ENCODE measurements around the gene GALNT18. TPM values are rescaled to one million over a fixed set of nuclear protein-coding genes. Genes with fewer than 3 reads are reported as not detected.

GALNT18 gene
- total and polyA plus RNA-seq, 4 donors: 9.8 to 20.1 (median 12.8) TPM

- no peak for DNase-seq (ENCODE audit: low read depth in 4 of 6, low spot score in 6 of 6)
- Histone ChIP-seq H3K36me3 (ENCODE audit: control insufficient read depth, insufficient read depth, low read length) (no peaks in the 10 kb centered on the region), H3K4me3 (ENCODE audit: low read depth, low read length) (no peak overlapping the region), H3K4me1 (ENCODE audit: control insufficient read depth, insufficient read depth, low read length) (peaks cover 2% of the 10 kb centered on the region), H3K27ac (ENCODE audit: low read depth, low read length) (no peak overlapping the region), H3K27me3 (ENCODE audit: control insufficient read depth, insufficient read depth, low read length) (no peaks in the 10 kb centered on the region), H3K9me3 (ENCODE audit: control insufficient read depth, insufficient read depth, low read length) (no peaks in the 10 kb centered on the region)
- 89% methylated on average over 3 of the region's 4 CpGs for WGBS (ENCODE audit: insufficient coverage)
These were observed 302.8 kb downstream of the GALNT18 start for GRCh38 chr11:11318961-11319360.

- Histone ChIP-seq H3K27ac (ENCODE audit: low read depth, low read length) (no peak overlapping the region), H3K9me3 (ENCODE audit: control insufficient read depth, insufficient read depth, low read length) (no peaks in the 10 kb centered on the region), H3K36me3 (ENCODE audit: control insufficient read depth, insufficient read depth, low read length) (no peaks in the 10 kb centered on the region), H3K4me1 (ENCODE audit: control insufficient read depth, insufficient read depth, low read length) (peaks cover 3% of the 10 kb centered on the region), H3K4me3 (ENCODE audit: low read depth, low read length) (no peak overlapping the region), H3K27me3 (ENCODE audit: control insufficient read depth, insufficient read depth, low read length) (no peaks in the 10 kb centered on the region)
- DNase-seq (ENCODE audit: low read depth in 4 of 6, low spot score in 6 of 6): no peak
- 98% methylated on average over 5 of the region's 7 CpGs for WGBS (ENCODE audit: insufficient coverage)
These were observed 303.3 kb downstream of the GALNT18 start for GRCh38 chr11:11318461-11318860.

GRCh38 chr11:11316651-11317230 lies 305.1 kb downstream of the GALNT18 start:
- DNase-seq (ENCODE audit: low read depth in 4 of 6, low spot score in 6 of 6): no peak

GRCh38 chr11:11313902-11314692 lies 307.7 kb downstream of the GALNT18 start:
- H3K4me3 ChIP-seq (ENCODE audit: low read depth, low read length): no peak overlapping the region
- peaks cover 3% of the 10 kb centered on the region for H3K4me1 ChIP-seq (ENCODE audit: control insufficient read depth, insufficient read depth, low read length)
- H3K27ac ChIP-seq (ENCODE audit: low read depth, low read length): no peak overlapping the region
- no peaks in the 10 kb centered on the region for H3K27me3 ChIP-seq (ENCODE audit: control insufficient read depth, insufficient read depth, low read length)
- DNase-seq (ENCODE audit: low read depth in 4 of 6, low spot score in 6 of 6): no peak
- WGBS (ENCODE audit: insufficient coverage): 51% methylated on average over 3 of the region's 6 CpGs
- H3K36me3 ChIP-seq (ENCODE audit: control insufficient read depth, insufficient read depth, low read length): no peaks in the 10 kb centered on the region
- H3K9me3 ChIP-seq (ENCODE audit: control insufficient read depth, insufficient read depth, low read length): no peaks in the 10 kb centered on the region

More at GRCh38 chr11:11316651-11317230, 305.1 kb downstream of the GALNT18 start:
- WGBS (ENCODE audit: insufficient coverage): no CpG with 5 or more reads among the region's 3 CpGs
- Histone ChIP-seq H3K9me3 (ENCODE audit: control insufficient read depth, insufficient read depth, low read length) (no peaks in the 10 kb centered on the region), H3K4me1 (ENCODE audit: control insufficient read depth, insufficient read depth, low read length) (peaks cover 3% of the 10 kb centered on the region), H3K27ac (ENCODE audit: low read depth, low read length) (no peak overlapping the region), H3K4me3 (ENCODE audit: low read depth, low read length) (no peak overlapping the region), H3K27me3 (ENCODE audit: control insufficient read depth, insufficient read depth, low read length) (no peaks in the 10 kb centered on the region), H3K36me3 (ENCODE audit: control insufficient read depth, insufficient read depth, low read length) (no peaks in the 10 kb centered on the region)

- H3K9me3 ChIP-seq (ENCODE audit: control insufficient read depth, insufficient read depth, low read length): no peaks in the 10 kb centered on the region
- H3K27ac ChIP-seq (ENCODE audit: low read depth, low read length): no peak overlapping the region
- no peak overlapping the region for H3K4me3 ChIP-seq (ENCODE audit: low read depth, low read length)
- no peaks in the 10 kb centered on the region for H3K36me3 ChIP-seq (ENCODE audit: control insufficient read depth, insufficient read depth, low read length)
- no peak for DNase-seq (ENCODE audit: low read depth in 4 of 6, low spot score in 6 of 6)
- no peaks in the 10 kb centered on the region for H3K27me3 ChIP-seq (ENCODE audit: control insufficient read depth, insufficient read depth, low read length)
- H3K4me1 ChIP-seq (ENCODE audit: control insufficient read depth, insufficient read depth, low read length): peaks cover 3% of the 10 kb centered on the region
- WGBS (ENCODE audit: insufficient coverage): no CpG with 5 or more reads among the region's 1 CpG
These were observed 308.4 kb downstream of the GALNT18 start for GRCh38 chr11:11313426-11313825.

- no peak overlapping the region for H3K4me3 ChIP-seq (ENCODE audit: low read depth, low read length)
- no peaks in the 10 kb centered on the region for H3K9me3 ChIP-seq (ENCODE audit: control insufficient read depth, insufficient read depth, low read length)
- H3K27me3 ChIP-seq (ENCODE audit: control insufficient read depth, insufficient read depth, low read length): no peaks in the 10 kb centered on the region
- no peak overlapping the region for H3K27ac ChIP-seq (ENCODE audit: low read depth, low read length)
- no CpG with 5 or more reads among the region's 1 CpG for WGBS (ENCODE audit: insufficient coverage)
- H3K4me1 ChIP-seq (ENCODE audit: control insufficient read depth, insufficient read depth, low read length): peaks cover 3% of the 10 kb centered on the region
- no peak for DNase-seq (ENCODE audit: low read depth in 4 of 6, low spot score in 6 of 6)
- no peaks in the 10 kb centered on the region for H3K36me3 ChIP-seq (ENCODE audit: control insufficient read depth, insufficient read depth, low read length)
These were observed 309.1 kb downstream of the GALNT18 start for GRCh38 chr11:11312738-11313137.

- no peak overlapping the region for H3K4me3 ChIP-seq (ENCODE audit: low read depth, low read length)
- DNase-seq (ENCODE audit: low read depth in 4 of 6, low spot score in 6 of 6): no peak
- H3K4me1 ChIP-seq (ENCODE audit: control insufficient read depth, insufficient read depth, low read length): peaks cover 3% of the 10 kb centered on the region
- no peak overlapping the region for H3K27ac ChIP-seq (ENCODE audit: low read depth, low read length)
- 88% methylated on average over 3 of the region's 3 CpGs for WGBS (ENCODE audit: insufficient coverage)
- no peaks in the 10 kb centered on the region for H3K9me3 ChIP-seq (ENCODE audit: control insufficient read depth, insufficient read depth, low read length)
- H3K36me3 ChIP-seq (ENCODE audit: control insufficient read depth, insufficient read depth, low read length): no peaks in the 10 kb centered on the region
- H3K27me3 ChIP-seq (ENCODE audit: control insufficient read depth, insufficient read depth, low read length): no peaks in the 10 kb centered on the region
These were observed 310.6 kb downstream of the GALNT18 start for GRCh38 chr11:11311169-11311568.

- H3K4me3 ChIP-seq (ENCODE audit: low read depth, low read length): no peak overlapping the region
- no peaks in the 10 kb centered on the region for H3K9me3 ChIP-seq (ENCODE audit: control insufficient read depth, insufficient read depth, low read length)
- no peaks in the 10 kb centered on the region for H3K27me3 ChIP-seq (ENCODE audit: control insufficient read depth, insufficient read depth, low read length)
- no peaks in the 10 kb centered on the region for H3K36me3 ChIP-seq (ENCODE audit: control insufficient read depth, insufficient read depth, low read length)
- no peak for DNase-seq (ENCODE audit: low read depth in 4 of 6, low spot score in 6 of 6)
- H3K4me1 ChIP-seq (ENCODE audit: control insufficient read depth, insufficient read depth, low read length): peaks cover 3% of the 10 kb centered on the region
- no peak overlapping the region for H3K27ac ChIP-seq (ENCODE audit: low read depth, low read length)
- WGBS (ENCODE audit: insufficient coverage): no CpG with 5 or more reads among the region's 2 CpGs
These were observed 311.9 kb downstream of the GALNT18 start for GRCh38 chr11:11309906-11310305.

GRCh38 chr11:11308249-11308648 lies 313.6 kb downstream of the GALNT18 start:
- Histone ChIP-seq H3K27ac (ENCODE audit: low read depth, low read length) (no peak overlapping the region), H3K9me3 (ENCODE audit: control insufficient read depth, insufficient read depth, low read length) (no peaks in the 10 kb centered on the region), H3K4me3 (ENCODE audit: low read depth, low read length) (no peak overlapping the region), H3K36me3 (ENCODE audit: control insufficient read depth, insufficient read depth, low read length) (no peaks in the 10 kb centered on the region), H3K4me1 (ENCODE audit: control insufficient read depth, insufficient read depth, low read length) (no peaks in the 10 kb centered on the region), H3K27me3 (ENCODE audit: control insufficient read depth, insufficient read depth, low read length) (no peaks in the 10 kb centered on the region)
- WGBS (ENCODE audit: insufficient coverage): no CpG with 5 or more reads among the region's 1 CpG
- DNase-seq (ENCODE audit: low read depth in 4 of 6, low spot score in 6 of 6): no peak

GRCh38 chr11:11306855-11307254 lies 314.9 kb downstream of the GALNT18 start:
- 76% methylated on average over 2 of the region's 2 CpGs for WGBS (ENCODE audit: insufficient coverage)
- Histone ChIP-seq H3K4me1 (ENCODE audit: control insufficient read depth, insufficient read depth, low read length) (no peaks in the 10 kb centered on the region), H3K9me3 (ENCODE audit: control insufficient read depth, insufficient read depth, low read length) (no peaks in the 10 kb centered on the region), H3K27me3 (ENCODE audit: control insufficient read depth, insufficient read depth, low read length) (no peaks in the 10 kb centered on the region), H3K36me3 (ENCODE audit: control insufficient read depth, insufficient read depth, low read length) (no peaks in the 10 kb centered on the region), H3K27ac (ENCODE audit: low read depth, low read length) (no peak overlapping the region), H3K4me3 (ENCODE audit: low read depth, low read length) (no peak overlapping the region)
- DNase-seq (ENCODE audit: low read depth in 4 of 6, low spot score in 6 of 6): no peak

All from spinal cord (tissue), 10 donors.